K562 (cell line): ENCODE data around the gene NUAK1. TPM values are rescaled to one million over a fixed set of nuclear protein-coding genes. Genes with fewer than 3 reads are reported as not detected.

Experiments used
- ATAC-seq: fragments of 200-7000 bp; cut with Tn5 transposase; 3 replicates; pipeline ENCODE4 v1.9.1; 2020; ENCODE audit warnings: moderate library complexity
- BruUV-seq: library from RNA; stranded (reverse); fragments of 400-500 nt; replicated peaks from 2 replicates; lab custom pipeline; 2021; lab: Mats Ljungman, UMichigan
- CTCF ChIA-PET: fragments of 300-600 bp; formaldehyde crosslinking; extraction: SDS; loops from one replicate; lab custom pipeline; 2021; ENCODE audit warnings: low intra/inter-chr PET ratio; lab: Yijun Ruan, JAX
- POLR2A ChIA-PET: fragments of 300-600, 350-650 bp; sonication (Branson Sonifier 250); formaldehyde crosslinking; extraction: SDS; loops from one replicate; lab custom pipeline; 2021; ENCODE audit warnings: antibody characterized with exemption, inconsistent platforms; lab: Yijun Ruan, JAX
- DNase-seq, 4 experiments: peaks; one replicate each; pipeline versions ENCODE4 v3.0.0 to v3.0.0-alpha.2; 2011 to 2018; ENCODE audit warnings: low spot score in 3 of 4, mixed read lengths in 3 of 4; ENCODE audit errors: extremely low read depth in 1 of 4
- FAIRE-seq: peaks from 2 replicates; lab custom pipeline; 2011; peaks lifted over from hg19 to GRCh38; lab: Jason Lieb, UNC
- H2AFZ ChIP-seq: 2 replicates; pipeline ENCODE4 v1.6.0; 2011; ENCODE audit warnings: low read depth, low read length, control low read depth, inconsistent platforms
- H3K27ac ChIP-seq: fragments of 200-600 bp; 3 replicates; pipeline ENCODE4 v1.8.0; 2011; ENCODE audit warnings: low read depth, mild to moderate bottlenecking, control low read depth, inconsistent platforms, low read length, moderate library complexity, mixed read lengths; ENCODE audit errors: extremely low read depth
- H3K27me3 ChIP-seq, 2 experiments: fragments of 300-600 bp in 1 of 2; 2 replicates in 1 of 2; 3 replicates in 1 of 2; pipeline versions ENCODE4 v1.6.0 to v1.8.0; 2011; ENCODE audit warnings: inconsistent platforms in 2 of 2, low read length in 2 of 2, mild to moderate bottlenecking in 1 of 2, mixed read lengths in 1 of 2, moderate library complexity in 1 of 2; ENCODE audit not compliant: control insufficient read depth in 2 of 2, insufficient read depth in 2 of 2
- H3K36me3 ChIP-seq: fragments of 300-600 bp; 3 replicates; pipeline ENCODE4 v1.8.0; 2011; ENCODE audit warnings: mild to moderate bottlenecking, low read length, inconsistent platforms; ENCODE audit not compliant: control insufficient read depth, insufficient read depth
- H3K4me1 ChIP-seq, 2 experiments: fragments of 200-600 bp in 1 of 2; replicated peaks in 1 of 2; 2 replicates in 1 of 2; 3 replicates in 1 of 2; pipeline versions ENCODE4 v1.5.1 to v1.8.0; 2011; ENCODE audit warnings: inconsistent platforms in 2 of 2, low read length in 2 of 2, mild to moderate bottlenecking in 1 of 2, mixed read lengths in 1 of 2, moderate library complexity in 1 of 2; ENCODE audit not compliant: control insufficient read depth in 2 of 2, insufficient read depth in 2 of 2
- H3K4me2 ChIP-seq: 2 replicates; pipeline ENCODE4 v1.6.1; 2011; ENCODE audit warnings: low read length, control low read depth, inconsistent platforms, mixed read lengths; ENCODE audit not compliant: insufficient read depth
- H3K4me3 ChIP-seq: fragments of 200-600 bp; sonication (generic), shearing (Covaris generic); 2 replicates; pipeline ENCODE4 v1.5.1; 2016; ENCODE audit warnings: control low read depth, inconsistent platforms
- H3K79me2 ChIP-seq: fragments of 200-600 bp; 3 replicates; pipeline ENCODE4 v1.8.0; 2011; ENCODE audit warnings: low read length, inconsistent platforms; ENCODE audit not compliant: control insufficient read depth, insufficient read depth
- H3K9ac ChIP-seq, 2 experiments: 2 replicates each; pipeline versions ENCODE4 v1.6.0 to v1.6.1; 2011; ENCODE audit warnings: low read depth in 2 of 2, low read length in 2 of 2, control low read depth in 1 of 2, inconsistent platforms in 1 of 2, mild to moderate bottlenecking in 1 of 2, mixed read lengths in 1 of 2; ENCODE audit not compliant: insufficient read depth in 1 of 2
- H3K9me1 ChIP-seq: one replicate; pipeline ENCODE4 v1.6.0; 2011; ENCODE audit warnings: inconsistent platforms, mild to moderate bottlenecking, low read length, moderate library complexity; ENCODE audit not compliant: control insufficient read depth, insufficient read depth
- H3K9me3 ChIP-seq: replicated peaks from 2 replicates; pipeline ENCODE4 v1.5.1; 2011; ENCODE audit warnings: low read depth, low read length, inconsistent platforms; ENCODE audit not compliant: control insufficient read depth, insufficient read depth
- H4K20me1 ChIP-seq: replicated peaks from 2 replicates; pipeline ENCODE4 v1.6.1; 2011; ENCODE audit warnings: low read length, inconsistent platforms, mixed read lengths; ENCODE audit not compliant: control insufficient read depth, insufficient read depth
- AFF4 ChIP-seq: sonication (generic); formaldehyde crosslinking; IDR thresholded peaks from 2 replicates; pipeline ENCODE4 v1.8.0; 2023; ENCODE audit warnings: mild to moderate bottlenecking, missing genetic modification reagents
- HES1 ChIP-seq: fragments of 450-650 bp; IDR thresholded peaks from 2 replicates; pipeline ENCODE4 v1.6.1; 2016; ENCODE audit warnings: low read depth, mild to moderate bottlenecking, moderate library complexity
- HLTF ChIP-seq: fragments of 450-650 bp; IDR thresholded peaks from 2 replicates; pipeline ENCODE4 v1.6.1; 2016
- KDM5B ChIP-seq: fragments of 200-600 bp; sonication (generic); IDR thresholded peaks from 2 replicates; pipeline ENCODE4 v1.6.1; 2012; ENCODE audit warnings: low read depth, mild to moderate bottlenecking, moderate library complexity, low read length, control low read depth, inconsistent platforms; ENCODE audit not compliant: insufficient replicate concordance
- MTA2 ChIP-seq: fragments of 450-650 bp; IDR thresholded peaks from 2 replicates; pipeline ENCODE4 v1.6.1; 2016; ENCODE audit warnings: low read depth
- PHF20 ChIP-seq: fragments of 450-650 bp; IDR thresholded peaks from 2 replicates; pipeline ENCODE4 v1.6.1; 2018; ENCODE audit not compliant: partially characterized antibody
- SAP30 ChIP-seq: fragments of 200-600 bp; sonication (generic); IDR thresholded peaks from 2 replicates; pipeline ENCODE4 v1.6.1; 2012; ENCODE audit warnings: borderline replicate concordance, low read depth, mild to moderate bottlenecking, moderate library complexity, low read length, control low read depth, inconsistent platforms; ENCODE audit not compliant: insufficient read depth, poor library complexity, severe bottlenecking
- SMC3 ChIP-seq: conservative IDR thresholded peaks from 2 replicates; pipeline ENCODE4 v1.6.1; 2011; ENCODE audit warnings: low read depth, low read length, improper control_type of control experiment; ENCODE audit not compliant: insufficient read depth
- TGIF2 ChIP-seq: sonication (generic); formaldehyde crosslinking; IDR thresholded peaks from 2 replicates; pipeline ENCODE4 v1.8.1; 2022; ENCODE audit warnings: mild to moderate bottlenecking, missing genetic modification reagents, moderate library complexity
- ZBTB1 ChIP-seq: sonication (generic); formaldehyde crosslinking; IDR thresholded peaks from 2 replicates; pipeline ENCODE4 v1.8.1; 2023; ENCODE audit warnings: missing genetic modification reagents, low read depth, mild to moderate bottlenecking, borderline replicate concordance
- ZNF146 ChIP-seq: IDR thresholded peaks from one replicate; pipeline ENCODE4 v1.6.1; 2018; ENCODE audit warnings: missing compliant biosample characterization; ENCODE audit not compliant: unreplicated experiment
- ZNF239 ChIP-seq: fragments of 250-450 bp; sonication (Bioruptor Pico); IDR thresholded peaks from 2 replicates; pipeline ENCODE4 v1.4.0; 2020; ENCODE audit warnings: mild to moderate bottlenecking
- ZNF699 ChIP-seq: fragments of 250-450 bp; sonication (Bioruptor Pico); IDR thresholded peaks from 2 replicates; pipeline ENCODE4 v1.8.0; 2021; ENCODE audit warnings: mild to moderate bottlenecking, moderate library complexity; ENCODE audit not compliant: insufficient replicate concordance
- WGBS: fragments of 100-300 bp; shearing (Covaris generic); methylation state at CpG from one replicate; pipeline ENCODE4 v1.1.6; 2016; ENCODE audit warnings: low coverage, mixed read lengths; ENCODE audit not compliant: insufficient coverage; ENCODE audit errors: missing lambda C conversion rate; 5-methylcytosine and 5-hydroxymethylcytosine counted together
- in situ Hi-C: fragments of 300-500 bp; cut with MboI; formaldehyde crosslinking; loops from 4 replicates; pipeline ENCODE4 v1.15.0; 2018; ENCODE audit warnings: inconsistent platforms, mixed read lengths
- intact Hi-C: fragments of 100-400 bp; cut with micrococcal nuclease; formaldehyde crosslinking; loops from 2 replicates; pipeline ENCODE4 v1.14.2; 2022
- polyA plus RNA-seq, 8 experiments: library from polyadenylated mRNA; depleted of rRNA in 4 of 8; stranded (reverse) in 5 of 8; unstranded in 3 of 8; fragments of >200 nt; fragmentation: Nextera tagmentation in 2 of 8; fragmentation: Illumina TruSeq in 1 of 8; extraction: Ambion mirVana in 2 of 8; extraction: Trizol in 1 of 8; gene quantifications; 2 replicates each; pipeline versions ENCODE4 v1.2.1 to v1.2.3, GENCODE V29; 2011 to 2014; ENCODE audit warnings: inconsistent platforms in 1 of 8, missing spikeins in 1 of 8
- total RNA-seq, 7 experiments: library from RNA; depleted of rRNA in 6 of 7; stranded (reverse); fragments of >200 nt in 6 of 7; fragmentation: Illumina TruSeq in 2 of 7; extraction: Trizol in 2 of 7; gene quantifications; 2 replicates each; pipeline versions ENCODE4 v1.2.1 to v1.2.3, GENCODE V29; 2011 to 2021; ENCODE audit warnings: low replicate concordance in 1 of 7

The NUAK1 gene
- total and polyA plus RNA-seq, 9 of the 15 experiments (the other 6 are each of a cell fraction or from before 2014, with no cell fraction given): 0.02 TPM; not detected in 8

- TF ChIP-seq PHF20: no peak
Observed at GRCh38 chr12:106063826-106064720, 74.7 kb downstream of the NUAK1 start (continued).

GRCh38 chr12:106062693-106063092, 76.1 kb downstream of the NUAK1 start:
- DNase-seq (no peak), FAIRE-seq (no peak), ATAC-seq (no peak)
- H3K4me2 ChIP-seq: no peak overlapping the region
- H3K36me3 ChIP-seq: no peaks in the 10 kb centered on the region
- intact Hi-C loops (no loop called here), in situ Hi-C loops (no loop called here)
- no peaks in the 10 kb centered on the region for H3K79me2 ChIP-seq
- ChIA-PET CTCF (no interaction called here), POLR2A (no interaction called here)
- WGBS: 0% methylated on average over 5 of the region's 5 CpGs
- H4K20me1 ChIP-seq: no peaks in the 10 kb centered on the region
- H3K27me3 ChIP-seq: peaks cover 2 to 15% of the 10 kb centered on the region in 2 experiments; a peak in 1 of 5 replicates
- H3K4me3 ChIP-seq: no peak overlapping the region
- no peaks in the 10 kb centered on the region for H3K4me1 ChIP-seq
- no peaks in the 10 kb centered on the region for H3K9me1 ChIP-seq
- no peaks in the 10 kb centered on the region for H3K9me3 ChIP-seq
- H3K27ac ChIP-seq: no peak overlapping the region
- BruUV-seq: no TSS peak
- no peak overlapping the region for H2AFZ ChIP-seq
- no peak overlapping the region for H3K9ac ChIP-seq
- TF ChIP-seq ZNF239: no peak
- no peak for TF ChIP-seq MTA2
- TF ChIP-seq SMC3: no peak
- TF ChIP-seq ZNF699: no peak
- no peak for TF ChIP-seq HES1
- TF ChIP-seq ZBTB1 (CRISPR knock-in tag): no peak
- TF ChIP-seq SAP30: no peak
- TF ChIP-seq HLTF: no peak
- no peak for TF ChIP-seq AFF4
- no peak for TF ChIP-seq KDM5B
- no peak for TF ChIP-seq TGIF2
- no peak for TF ChIP-seq ZNF146 (CRISPR knock-in tag)
